Panc1 (cell line): ENCODE measurements around the gene TMEM134. TPM values are rescaled to one million over a fixed set of nuclear protein-coding genes. Genes with fewer than 3 reads are reported as not detected.
A peak's percentile ranks its signal among the peaks of the same experiment; 100 is the strongest.

Experiments used
- ATAC-seq: fragments of 200-7000 bp; cut with Tn5 transposase; 2 replicates; pipeline ENCODE4 v1.9.1; 2020; ENCODE audit warnings: mild to moderate bottlenecking, moderate library complexity
- BruUV-seq: library from RNA; stranded (reverse); fragments of 400-500 nt; replicated peaks from 2 replicates; lab custom pipeline; 2021; lab: Mats Ljungman, UMichigan
- CTCF ChIA-PET: fragments of 300-600 bp; sonication (Branson Sonifier 250); formaldehyde crosslinking; loops from one replicate; lab custom pipeline; 2022; ENCODE audit warnings: antibody characterized with exemption; lab: Charles Lee
- POLR2A ChIA-PET: fragments of 300-600 bp; sonication (Branson Sonifier 250); formaldehyde crosslinking; loops from one replicate; lab custom pipeline; 2022; ENCODE audit warnings: antibody characterized with exemption; lab: Charles Lee
- DNase-seq: peaks from one replicate; pipeline ENCODE4 v3.0.0-alpha.2; 2010; ENCODE audit warnings: low read depth, low spot score
- H3K27ac ChIP-seq: 2 replicates; pipeline ENCODE4 v1.5.1; 2011; ENCODE audit warnings: mild to moderate bottlenecking, low read length, inconsistent platforms
- H3K27me3 ChIP-seq: fragments of 200-500 bp; sonication (Bioruptor generic); 2 replicates; pipeline ENCODE4 v1.6.0; 2014; ENCODE audit warnings: low read length, inconsistent platforms; ENCODE audit not compliant: control insufficient read depth, insufficient read depth
- H3K36me3 ChIP-seq: fragments of 200-500 bp; sonication (Bioruptor generic); 2 replicates; pipeline ENCODE4 v1.5.1; 2014; ENCODE audit warnings: inconsistent platforms, mild to moderate bottlenecking, low read length, moderate library complexity; ENCODE audit not compliant: control insufficient read depth, insufficient read depth
- H3K4me1 ChIP-seq: 2 replicates; pipeline ENCODE4 v1.5.1; 2011; ENCODE audit warnings: inconsistent platforms, mild to moderate bottlenecking, low read length, moderate library complexity; ENCODE audit not compliant: control insufficient read depth, insufficient read depth
- H3K4me3 ChIP-seq, 2 experiments: 2 replicates each; pipeline ENCODE4 v1.5.1; 2011 to 2012; ENCODE audit warnings: low read depth in 2 of 2, low read length in 2 of 2, mild to moderate bottlenecking in 2 of 2, inconsistent platforms in 1 of 2, moderate library complexity in 1 of 2
- H3K9me3 ChIP-seq: fragments of 200-500 bp; sonication (Bioruptor generic); 2 replicates; pipeline ENCODE4 v1.5.1; 2014; ENCODE audit warnings: low read depth, mild to moderate bottlenecking, inconsistent platforms, low read length, moderate library complexity; ENCODE audit not compliant: control insufficient read depth, insufficient read depth
- CTCF ChIP-seq: fragments of 450-650 bp; IDR thresholded peaks from 2 replicates; pipeline ENCODE4 v1.5.1; 2017; ENCODE audit warnings: mild to moderate bottlenecking
- POLR2AphosphoS5 ChIP-seq: IDR thresholded peaks from 2 replicates; pipeline ENCODE4 v1.6.1; 2012; ENCODE audit warnings: mild to moderate bottlenecking, low read depth, low read length, moderate library complexity
- REST ChIP-seq, 2 experiments: IDR thresholded peaks; 2 replicates each; pipeline ENCODE4 v1.6.1; 2011 to 2012; ENCODE audit warnings: low read depth in 2 of 2, control low read depth in 1 of 2, low read length in 1 of 2, mild to moderate bottlenecking in 1 of 2, moderate library complexity in 1 of 2; ENCODE audit not compliant: insufficient read depth in 1 of 2
- SIN3A ChIP-seq: IDR thresholded peaks from 2 replicates; pipeline ENCODE4 v1.6.1; 2012; ENCODE audit warnings: low read depth, mild to moderate bottlenecking, low read length, moderate library complexity, borderline replicate concordance; ENCODE audit not compliant: insufficient read depth
- TCF7L2 ChIP-seq: IDR thresholded peaks from 2 replicates; pipeline ENCODE4 v1.6.1; 2011; ENCODE audit warnings: mild to moderate bottlenecking, low read depth, low read length, inconsistent platforms
- in situ Hi-C: cut with HindIII; loops from 2 replicates; pipeline ENCODE4 v1.10.0; 2016; ENCODE audit warnings: low sequenced_read_pairs, low pct_unique_long_range_greater_than_20kb
- intact Hi-C: fragments of 100-400 bp; cut with micrococcal nuclease; formaldehyde crosslinking; loops from one replicate; pipeline ENCODE4 v1.10.0; 2022; ENCODE audit not compliant: unreplicated experiment
- total RNA-seq: library from RNA; stranded (reverse); gene quantifications from one replicate; pipeline ENCODE4 v1.2.1, GENCODE V29; 2021; ENCODE audit not compliant: unreplicated experiment

The TMEM134 gene
- total RNA-seq, 1 experiment from 2014 or later: 65.0 TPM

GRCh38 chr11:67506426-67507051 is 37.5 kb upstream of the TMEM134 start:
- Histone ChIP-seq H3K27ac (peak overlapping the region; percentile 88), H3K9me3 (no peaks in the 10 kb centered on the region), H3K4me1 (peaks cover 25% of the 10 kb centered on the region), H3K36me3 (no peaks in the 10 kb centered on the region; the same call in 1 of the 2 replicates), H3K4me3 (peak overlapping the region; percentile 68 to 82), H3K27me3 (no peaks in the 10 kb centered on the region)
- TF ChIP-seq SIN3A (no peak), TCF7L2 (no peak)
- CTCF ChIA-PET: interaction anchor here (0.7 kb wide), 1 partner anchor 69 kb away, joined by 3 read pairs; the partner anchor contains the start of gene PTPRCAP
- DNase-seq (no peak), ATAC-seq (no peak)
- POLR2A ChIA-PET: no interaction called here
- in situ Hi-C loops: no loop called here
- BruUV-seq: TSS peak; percentile 95
- intact Hi-C loops: loop anchor here (5.0 kb wide), 1 partner anchor 94 kb away; no protein-coding TSS in a partner anchor

GRCh38 chr11:67505605-67506396 is 36.8 kb upstream of the TMEM134 start:
- POLR2A ChIA-PET: no interaction called here
- no peaks in the 10 kb centered on the region for H3K27me3 ChIP-seq
- H3K4me1 ChIP-seq: peaks cover 25% of the 10 kb centered on the region
- no TSS peak for BruUV-seq
- in situ Hi-C loops: no loop called here
- CTCF ChIA-PET: interaction anchor here (0.6 to 0.7 kb wide), 5 partner anchors 68 to 170 kb away, joined by 3 to 8 read pairs (median 3); partner anchors contain the start of genes PPP1CA and PTPRCAP
- H3K27ac ChIP-seq: peak overlapping the region; percentile 88
- TF ChIP-seq CTCF: peak; percentile 100
- TF ChIP-seq TCF7L2: no peak
- peak; percentile 74; the same call in 1 of the 2 replicates for TF ChIP-seq SIN3A
- TF ChIP-seq POLR2AphosphoS5: peak; percentile 45; the same call in 1 of the 2 replicates
- peak in 1 of 2 experiments; percentile 33; a peak in 1 of 4 replicates for TF ChIP-seq REST (IDR thresholded peaks at IDR 0.05; ENCODE audit: insufficient read depth in 1 of 2, low read depth in 2 of 2, low read length in 1 of 2)
- no peaks in the 10 kb centered on the region; the same call in 1 of the 2 replicates for H3K36me3 ChIP-seq
- DNase-seq (peak; percentile 91), ATAC-seq (peak; percentile 69)
- peak overlapping the region; percentile 82 to 90 for H3K4me3 ChIP-seq
- H3K9me3 ChIP-seq: no peaks in the 10 kb centered on the region
- intact Hi-C loops: loop anchor here (5.0 kb wide), 1 partner anchor 94 kb away; no protein-coding TSS in a partner anchor
